ENCODE data around the gene CSTPP1. TPM values are rescaled to one million over a fixed set of nuclear protein-coding genes. Genes with fewer than 3 reads are reported as not detected.

CSTPP1 gene
- total and polyA plus RNA-seq, 2 of the 8 experiments (the other 6 are each of a cell fraction or from before 2014, with no cell fraction given): 24.2 to 28.7 TPM

DNA sequence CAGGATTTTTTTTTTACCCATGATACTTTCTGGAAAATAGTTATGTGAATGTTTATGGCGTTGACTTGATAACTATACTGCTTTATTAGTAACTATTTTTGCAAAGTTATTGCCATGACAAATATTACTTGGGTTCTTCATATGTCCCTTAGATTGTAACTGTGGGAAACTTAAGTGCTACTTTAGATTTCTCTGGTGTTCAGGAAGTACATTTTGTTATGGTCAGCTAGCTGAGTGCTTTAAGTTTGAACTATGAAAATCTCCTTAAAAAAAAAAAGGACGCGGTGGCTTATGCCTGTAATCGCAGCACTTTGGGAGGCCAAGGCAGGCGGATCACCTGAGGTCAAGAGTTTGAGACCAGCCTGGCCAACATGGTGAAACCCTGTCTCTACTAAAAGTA is 42.8 kb downstream of the CSTPP1 start:
- Histone ChIP-seq H4K8ac (ENCODE audit: extremely low read depth, insufficient read depth, low read length) (no peak overlapping the region), H3K18ac (ENCODE audit: extremely low read depth, low read length) (no peak overlapping the region), H3K23ac (ENCODE audit: insufficient read length) (no peak overlapping the region), H3K27me3 (replicated peaks in 1 of 4; ENCODE audit: control insufficient read depth in 3 of 4, extremely low read depth in 1 of 4, insufficient read depth in 3 of 4, low read length in 3 of 4) (no peaks in the 10 kb centered on the region; a peak in 1 of 7 replicates), H2AK5ac (ENCODE audit: low read depth, low read length) (no peak overlapping the region), H3K14ac (ENCODE audit: insufficient read length) (no peak overlapping the region), H3K27ac (ENCODE audit: low read depth, low read length) (no peak overlapping the region), H2BK20ac (ENCODE audit: low read length) (no peak overlapping the region), H2BK5ac (ENCODE audit: low read depth, low read length) (no peak overlapping the region), H2BK120ac (replicated peaks; ENCODE audit: low read depth, low read length) (no peak overlapping the region), H3K9me3 (ENCODE audit: insufficient read depth in 2 of 2, low read depth in 1 of 2, low read length in 1 of 2) (no peaks in the 10 kb centered on the region), H3K79me2 (ENCODE audit: control insufficient read depth in 1 of 2, insufficient read depth in 2 of 2, low read length in 2 of 2) (no peaks in the 10 kb centered on the region), H2BK12ac (ENCODE audit: low read depth, low read length) (no peak overlapping the region), H3K4me1 (replicated peaks in 1 of 4; ENCODE audit: control insufficient read depth in 3 of 4, insufficient read depth in 4 of 4, low read length in 3 of 4) (peaks cover 0 to 12% (median 11%) of the 10 kb centered on the region in 4 experiments; a peak in 4 of 7 replicates), H4K20me1 (replicated peaks in 1 of 2; ENCODE audit: control insufficient read depth in 1 of 2, insufficient read depth in 2 of 2, low read length in 2 of 2) (peaks cover 0 to 3% of the 10 kb centered on the region in 2 experiments), H4K5ac (ENCODE audit: insufficient read length, low read depth, low read length) (no peak overlapping the region), H3K36me3 (ENCODE audit: control insufficient read depth in 2 of 4, insufficient read depth in 4 of 4, low read length in 3 of 4) (no peaks in the 10 kb centered on the region), H3K23me2 (ENCODE audit: low read depth, low read length) (no peaks in the 10 kb centered on the region), H3K79me1 (ENCODE audit: low read depth, low read length) (no peaks in the 10 kb centered on the region), H3K9ac (replicated peaks in 1 of 4; ENCODE audit: extremely low read depth in 1 of 4, low read depth in 3 of 4, low read length in 3 of 4) (no peak overlapping the region), H2BK15ac (ENCODE audit: low read length) (no peak overlapping the region), H3K4ac (replicated peaks; ENCODE audit: insufficient read length, low read depth, low read length) (no peak overlapping the region), H2AFZ (ENCODE audit: low read length) (no peak overlapping the region), H3K4me3 (ENCODE audit: extremely low read depth in 1 of 4, insufficient read depth in 2 of 4, low read depth in 3 of 4, low read length in 4 of 4) (no peak overlapping the region), H3K4me2 (ENCODE audit: insufficient read depth in 1 of 2, low read depth in 2 of 2, low read length in 2 of 2) (no peak overlapping the region), H4K91ac (replicated peaks; ENCODE audit: insufficient read length, low read length) (no peak overlapping the region), H3K56ac (replicated peaks; ENCODE audit: insufficient read length, low read depth, low read length) (no peak overlapping the region)
- WGBS, 2 experiments (ENCODE audit: extremely low coverage in 1 of 2, insufficient coverage in 1 of 2, insufficient read length in 1 of 2, insufficient replicate concordance in 2 of 2, low coverage in 1 of 2, low lambda C conversion rate in 2 of 2, missing lambda C conversion rate in 1 of 2): 86% methylated on average over 5 of the region's 5 CpGs; no CpG with 5 or more reads in 1 of the 2 experiments
- FAIRE-seq: no peak
- DNase-seq (ENCODE audit: low read depth in 1 of 2, low spot score in 2 of 2): no peak
- ChIA-PET CTCF (ENCODE audit: partially characterized antibody) (no interaction called here), POLR2A (ENCODE audit: partially characterized antibody) (no interaction called here)
- TF ChIP-seq SP2 (IDR thresholded peaks at IDR 0.05; ENCODE audit: low read length): no peak
- no peak for TF ChIP-seq SRF (IDR thresholded peaks at IDR 0.05; ENCODE audit: low read depth, low read length)
- TF ChIP-seq CTBP2 (IDR thresholded peaks at IDR 0.05; ENCODE audit: borderline replicate concordance, insufficient read depth, insufficient read length, low read length): no peak
- no peak for TF ChIP-seq BRCA1 (IDR thresholded peaks at IDR 0.05; ENCODE audit: low read depth, low read length)
- TF ChIP-seq KDM1A (IDR thresholded peaks at IDR 0.05; ENCODE audit: borderline replicate concordance, low read length): no peak
- TF ChIP-seq JUND (IDR thresholded peaks at IDR 0.05; ENCODE audit: low read length): no peak
- no peak for TF ChIP-seq TAF7 (optimal IDR thresholded peaks at IDR 0.05; ENCODE audit: borderline replicate concordance, low read depth, low read length)
- TF ChIP-seq NANOG (IDR thresholded peaks at IDR 0.05; ENCODE audit: insufficient read depth, low read depth, low read length, poor library complexity, severe bottlenecking): no peak
- no peak for TF ChIP-seq EP300 (IDR thresholded peaks at IDR 0.05; ENCODE audit: borderline replicate concordance in 1 of 2, low read depth in 2 of 2, low read length in 2 of 2)
- no peak for TF ChIP-seq RAD21 (IDR thresholded peaks at IDR 0.05 in 1 of 2, conservative IDR thresholded peaks at IDR 0.05 in 1 of 2; ENCODE audit: low read depth in 2 of 2, low read length in 2 of 2)
- TF ChIP-seq, protein P1, sequence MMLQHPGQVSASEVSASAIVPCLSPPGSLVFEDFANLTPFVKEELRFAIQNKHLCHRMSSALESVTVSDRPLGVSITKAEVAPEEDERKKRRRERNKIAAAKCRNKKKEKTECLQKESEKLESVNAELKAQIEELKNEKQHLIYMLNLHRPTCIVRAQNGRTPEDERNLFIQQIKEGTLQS (IDR thresholded peaks at IDR 0.05; ENCODE audit: insufficient read depth, low read depth, low read length): no peak
